ENCODE results near the gene VSX1.

VSX1 gene

DNA sequence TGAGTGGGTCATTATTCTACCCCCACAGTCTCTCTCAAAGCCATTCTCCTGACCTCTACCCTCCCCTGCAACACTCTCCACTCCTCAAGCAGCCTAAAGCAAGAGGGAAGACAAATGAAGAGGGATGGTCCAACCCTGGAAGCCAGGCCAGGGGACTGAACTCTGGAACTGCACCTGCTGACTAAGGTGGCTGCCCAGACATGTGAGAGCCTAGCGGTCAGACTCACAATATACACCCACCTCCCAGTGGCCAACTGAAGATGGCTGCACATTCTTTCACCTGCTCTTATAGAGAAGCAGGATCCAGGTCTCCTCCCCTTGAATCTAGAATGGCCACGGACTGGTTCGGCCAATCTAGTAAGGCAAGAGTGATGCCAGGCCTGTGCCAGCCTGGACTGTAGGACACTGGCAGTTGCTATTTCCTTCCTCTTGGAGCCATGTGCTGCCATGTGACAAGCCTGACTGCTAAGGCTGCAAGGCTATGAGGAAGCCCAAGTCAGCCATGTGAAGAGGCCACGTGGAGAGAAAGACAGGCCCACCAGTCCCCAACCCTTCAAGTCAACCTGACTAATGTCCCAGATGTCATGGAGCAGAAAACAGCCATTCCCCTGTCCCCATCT, 55.8 kb downstream of the VSX1 start:
- Mint-ChIP-seq H3K36me3 (peaks cover 30% of the 10 kb centered on the region), H3K27me3 (no peaks in the 10 kb centered on the region), H3K9me3 (no peaks in the 10 kb centered on the region), H3K4me3 (no peak overlapping the region), H3K4me1 (no peaks in the 10 kb centered on the region), H3K27ac (no peak overlapping the region)
- CTCF ChIA-PET: no interaction called here
- no peak for DNase-seq
